Lower lobe of right lung (tissue), 2 donors: ENCODE measurements around the gene KIF19. TPM values are rescaled to one million over a fixed set of nuclear protein-coding genes. Genes with fewer than 3 reads are reported as not detected.

Experiments
- ATAC-seq, 2 donors: fragments of 200-7000 bp; cut with Tn5 transposase; one replicate each; pipeline ENCODE4 v1.9.1; 2020 to 2022; ENCODE audit warnings: mild to moderate bottlenecking in 2 of 2, moderate library complexity in 2 of 2
- DNase-seq: peaks from one replicate; pipeline ENCODE4 v3.0.0-alpha.2; 2020
- H3K27ac ChIP-seq: fragments of 200-600 bp; one replicate; pipeline ENCODE4 v1.8.0; 2022
- H3K27me3 ChIP-seq: fragments of 200-600 bp; one replicate; pipeline ENCODE4 v1.8.0; 2022; ENCODE audit warnings: low read depth
- H3K36me3 ChIP-seq: fragments of 200-600 bp; one replicate; pipeline ENCODE4 v1.8.0; 2022; ENCODE audit warnings: mild to moderate bottlenecking
- H3K4me1 ChIP-seq: fragments of 200-600 bp; one replicate; pipeline ENCODE4 v1.8.0; 2022
- H3K4me3 ChIP-seq: fragments of 200-600 bp; one replicate; pipeline ENCODE4 v1.8.0; 2022; ENCODE audit warnings: mild to moderate bottlenecking
- H3K9me3 ChIP-seq: fragments of 200-600 bp; one replicate; pipeline ENCODE4 v1.8.0; 2022
- intact Hi-C: fragments of 100-400 bp; cut with DNase I; formaldehyde crosslinking; loops from one replicate; pipeline ENCODE4 v1.11.0; 2022
- total RNA-seq: library from RNA; stranded (reverse); fragmentation: NEBNext Ultra II Directional; extraction: Animal tissue kit (Norgen Biotek cat#: 25700); gene quantifications from one replicate; pipeline ENCODE4 v1.2.1, GENCODE V29; 2021
- TF ChIP-seq, protein P1 (sequence below): fragments of 200-600 bp; IDR thresholded peaks from one replicate; pipeline ENCODE4 v1.8.0; 2022; ENCODE audit warnings: antibody characterized with exemption, mild to moderate bottlenecking
- donor health status: DM: no; HTN: yes; CAD: no; lungs with severe emphysema.

Gene KIF19
- total RNA-seq, 1 donor from 2014 or later, result 3.6 TPM

DNA sequence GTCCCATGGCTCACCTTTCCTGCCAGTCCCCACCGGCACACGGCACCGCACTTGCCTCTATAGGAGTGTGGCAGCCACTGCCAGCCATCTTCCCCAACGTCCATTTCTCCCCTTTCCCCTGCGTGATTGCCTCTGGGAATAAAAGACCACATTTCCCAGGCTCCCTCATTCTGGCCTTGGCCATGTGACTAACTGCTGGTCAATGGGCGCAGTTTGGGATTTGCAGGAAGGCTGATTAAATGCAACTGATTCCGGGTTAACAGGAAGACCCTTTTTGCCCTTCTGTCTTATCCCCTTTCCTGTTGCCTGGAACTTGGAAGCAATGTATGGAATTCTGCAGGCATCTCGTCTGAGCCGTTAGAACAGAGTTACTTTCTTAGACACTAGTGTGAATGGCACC lies 32.7 kb downstream of the KIF19 start:
- no peak for ATAC-seq
- Histone ChIP-seq H3K36me3 (no peaks in the 10 kb centered on the region), H3K27me3 (peaks cover 88% of the 10 kb centered on the region), H3K4me3 (no peak overlapping the region), H3K4me1 (peaks cover 8% of the 10 kb centered on the region), H3K27ac (no peak overlapping the region), H3K9me3 (no peaks in the 10 kb centered on the region)
- TF ChIP-seq, protein P1, sequence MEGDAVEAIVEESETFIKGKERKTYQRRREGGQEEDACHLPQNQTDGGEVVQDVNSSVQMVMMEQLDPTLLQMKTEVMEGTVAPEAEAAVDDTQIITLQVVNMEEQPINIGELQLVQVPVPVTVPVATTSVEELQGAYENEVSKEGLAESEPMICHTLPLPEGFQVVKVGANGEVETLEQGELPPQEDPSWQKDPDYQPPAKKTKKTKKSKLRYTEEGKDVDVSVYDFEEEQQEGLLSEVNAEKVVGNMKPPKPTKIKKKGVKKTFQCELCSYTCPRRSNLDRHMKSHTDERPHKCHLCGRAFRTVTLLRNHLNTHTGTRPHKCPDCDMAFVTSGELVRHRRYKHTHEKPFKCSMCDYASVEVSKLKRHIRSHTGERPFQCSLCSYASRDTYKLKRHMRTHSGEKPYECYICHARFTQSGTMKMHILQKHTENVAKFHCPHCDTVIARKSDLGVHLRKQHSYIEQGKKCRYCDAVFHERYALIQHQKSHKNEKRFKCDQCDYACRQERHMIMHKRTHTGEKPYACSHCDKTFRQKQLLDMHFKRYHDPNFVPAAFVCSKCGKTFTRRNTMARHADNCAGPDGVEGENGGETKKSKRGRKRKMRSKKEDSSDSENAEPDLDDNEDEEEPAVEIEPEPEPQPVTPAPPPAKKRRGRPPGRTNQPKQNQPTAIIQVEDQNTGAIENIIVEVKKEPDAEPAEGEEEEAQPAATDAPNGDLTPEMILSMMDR, result no peak
- intact Hi-C loops, result no loop called here
- DNase-seq, result no peak

DNA sequence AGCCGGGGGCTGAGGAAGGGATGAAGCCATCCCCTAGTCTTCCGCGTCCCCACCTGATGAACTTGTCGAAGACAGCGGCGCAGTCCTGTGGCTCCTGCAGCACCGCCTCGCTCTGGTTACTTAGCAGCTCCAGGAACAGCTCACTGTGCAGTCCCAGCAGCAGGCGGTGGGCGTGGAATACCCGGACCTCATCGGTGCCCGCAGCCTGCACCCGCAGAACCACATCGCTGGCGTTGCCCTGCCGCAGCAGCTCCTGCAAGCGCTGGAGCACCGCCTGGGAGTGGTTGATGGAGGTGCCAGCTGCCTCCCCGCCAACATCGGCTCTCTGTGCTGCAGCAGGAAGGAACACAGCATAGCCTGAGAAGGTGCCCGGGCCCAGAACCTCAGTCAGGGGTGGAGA lies 33.9 kb downstream of the KIF19 start:
- H3K36me3 ChIP-seq, result no peaks in the 10 kb centered on the region
- intact Hi-C loops, result no loop called here
- no peak for DNase-seq
- H3K27ac ChIP-seq, result no peak overlapping the region
- ATAC-seq, result no peak
- no peaks in the 10 kb centered on the region for H3K9me3 ChIP-seq
- no peak overlapping the region for H3K4me3 ChIP-seq
- peaks cover 8% of the 10 kb centered on the region for H3K4me1 ChIP-seq
- H3K27me3 ChIP-seq, result peaks cover 76% of the 10 kb centered on the region
- TF ChIP-seq, protein P1, result no peak

DNA sequence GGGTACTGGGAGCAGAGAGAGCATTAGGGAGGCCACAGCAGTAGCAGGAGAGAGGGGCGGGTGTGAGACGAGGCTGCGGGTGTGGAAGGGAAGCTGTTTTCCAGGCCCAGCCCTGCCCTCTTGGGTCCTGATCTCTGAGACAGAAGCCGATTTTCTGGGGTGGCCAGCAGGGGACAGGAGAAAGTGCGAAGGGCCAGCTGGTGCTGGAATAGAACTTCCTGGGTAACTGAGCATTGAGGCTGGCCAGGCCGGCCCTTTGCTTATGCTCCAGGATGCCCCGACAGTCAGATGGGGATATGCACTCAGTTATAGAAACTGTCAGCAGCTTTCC lies 34.8 kb downstream of the KIF19 start:
- Histone ChIP-seq H3K27ac (no peak overlapping the region), H3K9me3 (no peaks in the 10 kb centered on the region), H3K4me3 (no peak overlapping the region), H3K36me3 (no peaks in the 10 kb centered on the region), H3K4me1 (peaks cover 8% of the 10 kb centered on the region), H3K27me3 (peaks cover 67% of the 10 kb centered on the region)
- DNase-seq (no peak), ATAC-seq (no peak)
- TF ChIP-seq, protein P1, result no peak
- intact Hi-C loops, result no loop called here

DNA sequence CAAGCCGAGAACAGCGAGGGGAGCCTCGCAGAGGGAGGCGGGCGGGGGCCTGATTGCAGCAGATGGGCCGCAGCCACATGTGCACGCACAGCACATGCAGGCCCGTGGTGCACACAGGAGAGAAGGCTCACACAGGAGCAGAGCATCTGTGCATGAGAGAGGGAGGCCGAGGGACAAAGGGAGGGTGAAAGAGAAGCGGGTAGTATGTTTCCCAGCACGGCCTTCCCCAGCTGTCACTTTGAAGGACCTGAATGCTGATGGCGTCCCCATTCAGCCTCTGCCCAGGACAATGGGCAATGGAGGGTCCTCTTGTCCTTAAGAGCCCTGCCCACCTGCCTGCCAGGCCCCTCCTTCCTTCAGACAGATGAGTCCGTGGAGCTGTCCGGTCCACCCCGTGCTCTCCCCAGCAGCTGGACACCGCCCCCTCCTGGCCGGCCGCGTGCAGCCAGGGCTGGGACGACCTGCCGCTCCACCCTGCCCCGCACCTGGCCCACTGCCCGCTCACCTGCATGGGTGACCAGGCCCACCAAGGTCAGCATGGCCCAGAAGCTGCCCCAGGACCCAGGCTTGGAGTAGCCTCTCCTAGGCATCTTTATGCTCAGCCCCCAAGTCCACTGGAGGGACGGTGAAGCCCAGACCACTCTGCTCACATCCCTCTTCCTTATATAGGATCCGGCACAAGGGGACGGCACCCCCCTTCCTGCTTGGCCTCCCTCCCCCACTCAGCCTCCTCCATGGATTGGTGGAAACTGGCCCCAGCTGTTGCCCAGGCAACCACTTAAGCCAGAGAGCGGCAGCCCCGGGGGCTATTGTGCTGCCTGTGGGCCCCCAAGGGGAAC lies 35.4 kb downstream of the KIF19 start, which contains the start of gene BTBD17:
Gene BTBD17, minus strand, starts transcription at position 639 of the 839 bp plus-strand sequence. Its CDS starts 49 bp downstream, at position 590.
- intact Hi-C loops, result no loop called here
- Histone ChIP-seq H3K4me1 (peaks cover 8% of the 10 kb centered on the region), H3K9me3 (no peaks in the 10 kb centered on the region), H3K27ac (no peak within 1 kb of the TSS), H3K4me3 (no peak within 1 kb of the TSS), H3K36me3 (no peaks in the 10 kb centered on the region), H3K27me3 (peaks cover 61% of the 10 kb centered on the region)
- DNase-seq (peak; percentile 67), ATAC-seq (peak; percentile 76 to 79)
- TF ChIP-seq, protein P1, result peak; percentile 64

DNA sequence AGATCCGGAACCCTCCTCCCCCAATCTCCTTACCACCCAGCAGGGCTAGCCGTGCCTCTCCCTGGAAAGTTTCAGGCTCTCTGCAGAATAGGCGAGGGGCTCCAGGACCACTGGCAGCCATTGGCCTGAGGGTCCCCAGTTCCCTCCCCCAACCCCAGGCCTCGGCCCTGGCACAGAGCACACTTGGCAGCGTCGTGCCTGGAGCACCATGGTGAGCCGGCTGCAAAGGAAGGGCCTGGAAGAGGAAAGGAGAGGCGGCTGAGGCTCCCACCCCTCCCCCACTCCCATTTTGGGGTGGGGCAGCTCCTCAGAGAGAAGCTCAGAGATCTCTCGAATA lies 36.0 kb downstream of the KIF19 start:
- peaks cover 55% of the 10 kb centered on the region for H3K27me3 ChIP-seq
- intact Hi-C loops, result no loop called here
- peaks cover 6% of the 10 kb centered on the region for H3K4me1 ChIP-seq
- TF ChIP-seq, protein P1, result no peak
- H3K9me3 ChIP-seq, result no peaks in the 10 kb centered on the region
- ATAC-seq, result no peak
- H3K4me3 ChIP-seq, result no peak overlapping the region
- no peaks in the 10 kb centered on the region for H3K36me3 ChIP-seq
- no peak for DNase-seq
- no peak overlapping the region for H3K27ac ChIP-seq
